Epithelial cell of umbilical artery (primary cell): ENCODE results near the gene CPLANE2. TPM values are rescaled to one million over a fixed set of nuclear protein-coding genes. Genes with fewer than 3 reads are reported as not detected.

Source experiments
- total RNA-seq: library from RNA; depleted of rRNA; stranded (reverse); fragments of >200 nt; gene quantifications from 2 replicates; pipeline ENCODE4 v1.2.3, GENCODE V29; 2014

Gene CPLANE2, protein sequence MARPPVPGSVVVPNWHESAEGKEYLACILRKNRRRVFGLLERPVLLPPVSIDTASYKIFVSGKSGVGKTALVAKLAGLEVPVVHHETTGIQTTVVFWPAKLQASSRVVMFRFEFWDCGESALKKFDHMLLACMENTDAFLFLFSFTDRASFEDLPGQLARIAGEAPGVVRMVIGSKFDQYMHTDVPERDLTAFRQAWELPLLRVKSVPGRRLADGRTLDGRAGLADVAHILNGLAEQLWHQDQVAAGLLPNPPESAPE
- 5.5 and 5.6 TPM in 2 replicates for total RNA-seq

GRCh38 chr1:16236511-16237342 is at the start of gene CPLANE2:
TSS of gene CPLANE2 (minus strand) at chr1:16237183. CDS start at chr1:16236742, 441 bp downstream.

GRCh38 chr1:16212251-16212961 is 24.6 kb downstream of the CPLANE2 start, which contains the start of gene ARHGEF19:
TSS of gene ARHGEF19 (minus strand) at chr1:16212652. CDS start at chr1:16209054, 3,598 bp downstream.

Other genes starting within 250 kb of the CPLANE2 start
- gene SRARP, start 232.9 kb downstream of the CPLANE2 start, total RNA-seq, result not detected in 2 replicates
- gene HSPB7, start 219.1 kb downstream of the CPLANE2 start, total RNA-seq, result not detected in 2 replicates
- not detected in 2 replicates for gene CLCNKA, start 215.1 kb downstream of the CPLANE2 start, total RNA-seq
- not detected in 2 replicates for gene CLCNKB, start 193.4 kb downstream of the CPLANE2 start, total RNA-seq
- not detected in 2 replicates for gene FAM131C, start 163.5 kb downstream of the CPLANE2 start, total RNA-seq
- gene EPHA2, start 81.1 kb downstream of the CPLANE2 start, total RNA-seq, result 90.3 and 108 TPM in 2 replicates
- gene ARHGEF19, start 24.5 kb downstream of the CPLANE2 start, total RNA-seq, result 2.9 and 3.6 TPM in 2 replicates
- 8.4 and 9.9 TPM in 2 replicates for gene FBXO42, start 115.3 kb upstream of the CPLANE2 start, total RNA-seq
- gene SZRD1, start 130.1 kb upstream of the CPLANE2 start, total RNA-seq, result 20.7 and 22.7 TPM in 2 replicates
- not detected in 2 replicates for gene SPATA21, start 200.2 kb upstream of the CPLANE2 start, total RNA-seq
- gene NECAP2, start 203.5 kb upstream of the CPLANE2 start, total RNA-seq, result 164 and 167 TPM in 2 replicates